GM21825 (cell line): ENCODE results near the gene GABRA5.
"Not testable (repeated sequence)": the region's sequence is repeated elsewhere in the genome, so short reads cannot be mapped to it uniquely, and the experiment has no call there.

Source experiments
- ATAC-seq: cut with Tn5 transposase; IDR thresholded peaks from one replicate; pipeline ENCODE4 v1.9.1; 2021; ENCODE audit warnings: mild to moderate bottlenecking, moderate library complexity; ENCODE audit not compliant: unreplicated experiment

The GABRA5 gene

DNA sequence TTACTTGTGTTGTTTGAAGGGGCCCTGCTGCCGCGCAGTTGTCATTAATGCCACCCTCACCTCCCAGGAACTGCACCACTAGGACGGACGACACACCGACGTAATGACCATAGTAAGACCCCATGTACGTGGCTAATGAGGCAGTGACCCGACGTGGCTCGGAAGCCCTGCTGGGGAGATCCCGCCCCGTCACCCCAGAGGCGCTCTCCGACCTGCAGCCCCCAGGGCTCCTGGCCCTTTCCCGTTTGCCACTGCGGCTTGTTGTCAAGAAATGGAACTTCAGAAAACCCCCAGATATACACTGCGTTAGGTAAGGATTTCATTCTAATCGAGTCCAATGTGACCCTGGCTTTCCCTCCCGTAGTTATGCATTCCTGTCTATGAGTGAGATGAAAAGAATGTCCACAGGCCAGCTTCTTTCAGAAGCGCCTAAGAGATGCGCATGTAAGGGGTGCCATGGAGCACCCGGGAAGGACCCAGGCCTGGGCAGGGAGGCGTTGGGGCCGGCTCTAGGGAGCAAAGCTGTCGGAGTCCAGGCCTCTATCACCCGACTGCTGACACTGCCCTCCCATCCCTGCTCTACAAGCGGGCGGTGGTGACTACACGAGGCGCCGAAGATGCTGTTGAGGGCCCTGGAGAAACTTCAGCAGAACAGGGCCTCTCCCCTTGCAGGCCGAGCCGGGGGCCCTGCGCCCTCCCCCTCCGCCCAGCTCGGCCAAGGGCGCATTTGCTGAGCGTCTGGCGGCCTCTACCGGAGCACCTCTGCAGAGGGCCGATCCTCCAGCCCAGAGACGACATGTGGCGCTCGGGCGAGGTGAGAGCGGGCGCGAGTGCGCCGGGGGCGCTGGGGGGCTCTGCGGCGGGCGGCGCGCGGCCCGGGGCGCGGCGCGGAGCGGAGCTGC, at the start of gene GABRA5:
Gene GABRA5, plus strand, starts transcription at position 765 of the 902 bp plus-strand sequence. CDS start 2,187 bp downstream, outside the sequence.
- no peak for ATAC-seq

GRCh38 chr15:26831191-26831590, 35.7 kb upstream of the GABRA5 start:
- not testable (repeated sequence) for ATAC-seq

- ATAC-seq = no peak
Measured at GRCh38 chr15:26831951-26832350, 34.9 kb upstream of the GABRA5 start.

DNA sequence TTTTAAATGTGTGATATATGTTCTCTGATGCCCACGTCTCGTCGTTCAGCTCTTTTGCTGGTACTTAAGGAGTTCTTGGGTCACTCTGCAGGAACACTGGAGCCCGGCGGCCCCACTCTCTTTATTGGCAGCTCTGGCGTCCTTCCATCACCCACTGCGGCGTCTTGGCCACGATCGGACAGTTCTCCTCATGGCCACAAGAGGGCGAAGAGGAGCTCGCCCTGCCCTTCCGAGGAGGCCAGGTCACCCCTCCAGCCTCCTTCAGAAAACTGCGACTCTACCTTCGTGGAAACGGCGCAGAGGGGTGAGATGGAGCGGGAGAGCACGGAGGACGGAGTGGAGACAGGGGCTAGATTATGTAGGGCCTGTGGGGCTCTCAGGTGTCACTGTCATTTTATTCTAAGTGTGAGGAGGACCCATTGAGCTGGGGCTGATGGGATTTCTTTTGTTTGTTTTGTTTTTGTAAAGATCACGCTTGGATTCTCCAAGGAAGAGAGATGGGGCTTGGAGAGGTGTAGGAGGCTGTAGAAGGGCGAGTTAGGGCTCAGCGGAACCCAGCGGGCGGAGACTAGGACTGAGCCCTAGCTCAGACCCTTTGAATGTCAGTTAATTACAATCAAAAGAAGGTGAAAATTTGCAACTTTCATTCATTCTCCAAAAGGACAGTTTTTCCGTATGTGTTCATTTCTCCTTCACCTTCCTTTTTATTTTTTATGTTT, 28.0 kb upstream of the GABRA5 start:
- ATAC-seq = no peak

GRCh38 chr15:26841514-26841913, 25.3 kb upstream of the GABRA5 start:
- ATAC-seq = no peak

DNA sequence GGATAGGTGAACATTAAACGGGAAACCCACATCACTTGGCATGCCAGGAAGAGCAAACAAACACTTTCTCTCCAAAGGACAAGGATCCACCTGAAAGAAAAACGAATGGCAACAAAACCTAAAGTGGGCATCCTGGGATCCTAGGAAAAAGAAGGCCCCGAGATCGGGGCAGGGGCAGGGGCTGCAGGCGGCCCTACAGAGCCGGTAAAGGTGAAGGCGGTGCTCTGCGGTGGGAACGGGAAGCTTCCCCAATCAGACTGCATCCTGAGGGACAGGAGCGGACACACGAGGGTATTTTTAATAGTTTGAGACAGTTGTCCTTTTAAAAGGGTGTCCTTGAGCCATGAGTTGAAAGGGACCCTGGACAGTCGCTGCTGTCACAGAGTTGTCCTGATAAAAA, 24.9 kb upstream of the GABRA5 start:
- no peak for ATAC-seq

- no peak for ATAC-seq
Measured at GRCh38 chr15:26842391-26842790, 24.5 kb upstream of the GABRA5 start.

GRCh38 chr15:26844901-26845300, 22.0 kb upstream of the GABRA5 start:
- no peak for ATAC-seq

- no peak for ATAC-seq
Measured at GRCh38 chr15:26848498-26848897, 18.4 kb upstream of the GABRA5 start.

- no peak for ATAC-seq
Measured at GRCh38 chr15:26850161-26850560, 16.7 kb upstream of the GABRA5 start.

- ATAC-seq = no peak
Measured at GRCh38 chr15:26852980-26853379, 13.9 kb upstream of the GABRA5 start.

GRCh38 chr15:26854435-26854834, 12.4 kb upstream of the GABRA5 start:
- ATAC-seq = no peak

DNA sequence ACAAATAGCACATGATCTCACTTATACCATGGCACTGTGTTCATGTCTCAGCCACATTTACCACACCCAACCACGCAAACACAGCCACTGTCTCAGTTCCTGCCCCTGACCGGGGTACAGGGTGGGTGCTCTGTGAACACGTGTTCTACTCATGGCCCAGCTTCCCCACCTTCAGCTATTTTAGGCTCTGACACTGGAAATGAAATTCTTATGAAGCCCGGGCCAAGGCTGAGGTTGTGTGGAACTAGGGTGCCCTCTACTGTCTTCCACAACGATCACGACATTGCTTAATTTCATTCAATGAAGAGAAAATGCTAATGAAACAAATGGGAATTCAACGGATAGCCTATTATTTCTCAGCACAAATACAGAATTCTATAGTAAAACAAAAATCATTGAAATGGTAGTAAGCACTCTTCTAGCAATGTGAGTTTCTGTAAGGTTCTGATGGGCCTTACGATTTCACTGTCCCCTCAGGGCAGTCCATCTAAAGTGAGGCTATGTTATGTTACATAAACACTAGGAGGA, 2.1 kb upstream of the GABRA5 start:
- no peak for ATAC-seq

GRCh38 chr15:26867200-26868007, 542 bp downstream of the GABRA5 start:
- ATAC-seq = no peak

DNA sequence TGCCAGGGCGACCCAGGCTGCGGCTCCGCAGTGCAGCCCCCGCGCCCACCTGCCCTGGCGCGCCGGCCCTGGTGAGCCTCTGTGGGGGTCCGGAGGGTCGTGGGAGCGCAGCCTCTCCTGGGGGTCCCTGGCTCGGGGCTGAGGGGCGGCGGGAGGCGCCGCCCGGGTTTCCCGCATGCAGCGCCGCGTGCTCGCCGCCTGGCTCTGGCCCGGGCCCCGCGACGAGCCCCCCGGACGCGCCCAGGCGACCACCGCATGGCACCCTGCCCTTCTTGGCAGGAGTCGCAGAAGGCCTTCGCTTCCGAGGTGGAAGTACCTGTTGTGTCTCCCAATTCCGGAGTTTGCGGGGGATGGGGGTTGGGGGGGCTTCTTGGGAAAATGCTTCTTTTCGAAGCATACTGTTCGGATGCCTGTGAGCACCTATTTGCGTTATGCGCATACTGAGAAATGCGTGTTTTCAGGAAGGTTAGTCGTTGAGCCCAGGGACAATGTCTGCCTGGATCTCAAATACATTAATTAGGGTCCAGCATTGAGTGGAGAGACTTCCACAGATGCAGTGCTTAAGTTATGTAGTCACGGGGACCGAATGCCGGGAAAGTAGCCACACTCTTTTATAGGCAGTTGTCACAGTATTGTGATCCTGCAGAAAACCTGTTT, 1.3 kb downstream of the GABRA5 start:
- no peak for ATAC-seq

- ATAC-seq = no peak
Measured at GRCh38 chr15:26869628-26870027, 2.8 kb downstream of the GABRA5 start.

GRCh38 chr15:26870346-26870745, 3.5 kb downstream of the GABRA5 start:
- ATAC-seq = no peak

GRCh38 chr15:26872206-26872605, 5.3 kb downstream of the GABRA5 start:
- no peak for ATAC-seq

- ATAC-seq = no peak
Measured at GRCh38 chr15:26873846-26874245, 7.0 kb downstream of the GABRA5 start.

- no peak for ATAC-seq
Measured at GRCh38 chr15:26874774-26875475, 8.1 kb downstream of the GABRA5 start.
